Measurements from ENCODE around the gene FBXW10B. TPM values are rescaled to one million over a fixed set of nuclear protein-coding genes. Genes with fewer than 3 reads are reported as not detected.
"Not testable (repeated sequence)": the region's sequence is repeated elsewhere in the genome, so short reads cannot be mapped to it uniquely, and the experiment has no call there.

Gene FBXW10B
- total RNA-seq (2014; rRNA removed; shearing (Covaris generic); ENCODE audit: low replicate concordance), result 0.26 TPM in 1 of 2 replicates, not detected in the other

- not testable (repeated sequence) for H3K27me3 ChIP-seq (ENCODE audit: low read length); DNase-seq; H3K9me3 ChIP-seq (ENCODE audit: low read length); H3K27ac ChIP-seq (ENCODE audit: low read length); H3K4me1 ChIP-seq (ENCODE audit: low read length); H3K79me2 ChIP-seq (ENCODE audit: low read length); H3K9me2 ChIP-seq (replicated peaks; ENCODE audit: insufficient read depth, low read length); H4K20me1 ChIP-seq (ENCODE audit: insufficient read depth, low read depth, low read length); H3K9ac ChIP-seq (ENCODE audit: low read length); H3K4me3 ChIP-seq (ENCODE audit: low read length); H2AFZ ChIP-seq (ENCODE audit: low read length); H3K4me2 ChIP-seq (ENCODE audit: low read depth, low read length, poor library complexity, severe bottlenecking); H3K36me3 ChIP-seq (ENCODE audit: insufficient read depth, low read length)
Measured at GRCh38 chr17:15619331-15620058, at the start of gene FBXW10B. TSS of gene FBXW10B (minus strand) at chr17:15619704. CDS start at chr17:15619512, 192 bp downstream.

- H3K9ac ChIP-seq (ENCODE audit: low read length), result no peak overlapping the region
- no peaks in the 10 kb centered on the region for H3K9me2 ChIP-seq (replicated peaks; ENCODE audit: insufficient read depth, low read length)
- H3K4me3 ChIP-seq (ENCODE audit: low read length), result no peak overlapping the region
- DNase-seq, result no peak
- H2AFZ ChIP-seq (ENCODE audit: low read length), result no peak overlapping the region
- no peak overlapping the region for H3K27ac ChIP-seq (ENCODE audit: low read length)
- no peaks in the 10 kb centered on the region for H3K9me3 ChIP-seq (ENCODE audit: low read length)
- H3K4me1 ChIP-seq (ENCODE audit: low read length), result no peaks in the 10 kb centered on the region
- H3K79me2 ChIP-seq (ENCODE audit: low read length), result no peaks in the 10 kb centered on the region
- H3K27me3 ChIP-seq (ENCODE audit: low read length), result no peaks in the 10 kb centered on the region
- H3K4me2 ChIP-seq (ENCODE audit: low read depth, low read length, poor library complexity, severe bottlenecking), result no peak overlapping the region
- H3K36me3 ChIP-seq (ENCODE audit: insufficient read depth, low read length), result no peaks in the 10 kb centered on the region
- no peaks in the 10 kb centered on the region for H4K20me1 ChIP-seq (ENCODE audit: insufficient read depth, low read depth, low read length)
Measured at GRCh38 chr17:15663691-15664090, 44.2 kb upstream of the FBXW10B start.

- Histone ChIP-seq H4K20me1 (ENCODE audit: insufficient read depth, low read depth, low read length) (no peaks in the 10 kb centered on the region), H3K4me1 (ENCODE audit: low read length) (no peaks in the 10 kb centered on the region), H3K36me3 (ENCODE audit: insufficient read depth, low read length) (no peaks in the 10 kb centered on the region), H3K9me2 (replicated peaks; ENCODE audit: insufficient read depth, low read length) (no peaks in the 10 kb centered on the region), H3K27ac (ENCODE audit: low read length) (no peak overlapping the region), H3K9me3 (ENCODE audit: low read length) (no peaks in the 10 kb centered on the region), H2AFZ (ENCODE audit: low read length) (no peak overlapping the region), H3K79me2 (ENCODE audit: low read length) (no peaks in the 10 kb centered on the region), H3K4me2 (ENCODE audit: low read depth, low read length, poor library complexity, severe bottlenecking) (no peak overlapping the region), H3K4me3 (ENCODE audit: low read length) (no peak overlapping the region), H3K9ac (ENCODE audit: low read length) (no peak overlapping the region), H3K27me3 (ENCODE audit: low read length) (no peaks in the 10 kb centered on the region)
- DNase-seq, result no peak
Measured at GRCh38 chr17:15663176-15663575, 43.7 kb upstream of the FBXW10B start.

- no peak overlapping the region for H3K27ac ChIP-seq (ENCODE audit: low read length)
- no peak overlapping the region for H3K9ac ChIP-seq (ENCODE audit: low read length)
- H2AFZ ChIP-seq (ENCODE audit: low read length), result no peak overlapping the region
- H3K9me3 ChIP-seq (ENCODE audit: low read length), result no peaks in the 10 kb centered on the region
- no peaks in the 10 kb centered on the region for H3K9me2 ChIP-seq (replicated peaks; ENCODE audit: insufficient read depth, low read length)
- no peaks in the 10 kb centered on the region for H3K4me1 ChIP-seq (ENCODE audit: low read length)
- H3K27me3 ChIP-seq (ENCODE audit: low read length), result no peaks in the 10 kb centered on the region
- no peaks in the 10 kb centered on the region for H3K36me3 ChIP-seq (ENCODE audit: insufficient read depth, low read length)
- no peaks in the 10 kb centered on the region for H4K20me1 ChIP-seq (ENCODE audit: insufficient read depth, low read depth, low read length)
- no peak overlapping the region for H3K4me3 ChIP-seq (ENCODE audit: low read length)
- H3K4me2 ChIP-seq (ENCODE audit: low read depth, low read length, poor library complexity, severe bottlenecking), result no peak overlapping the region
- no peaks in the 10 kb centered on the region for H3K79me2 ChIP-seq (ENCODE audit: low read length)
- DNase-seq, result no peak
Measured at GRCh38 chr17:15662681-15663080, 43.2 kb upstream of the FBXW10B start.

- H3K9me2 ChIP-seq (replicated peaks; ENCODE audit: insufficient read depth, low read length), result no peaks in the 10 kb centered on the region
- no peak for DNase-seq
- H3K4me1 ChIP-seq (ENCODE audit: low read length), result no peaks in the 10 kb centered on the region
- no peaks in the 10 kb centered on the region for H4K20me1 ChIP-seq (ENCODE audit: insufficient read depth, low read depth, low read length)
- no peak overlapping the region for H2AFZ ChIP-seq (ENCODE audit: low read length)
- no peaks in the 10 kb centered on the region for H3K36me3 ChIP-seq (ENCODE audit: insufficient read depth, low read length)
- H3K4me3 ChIP-seq (ENCODE audit: low read length), result no peak overlapping the region
- no peak overlapping the region for H3K27ac ChIP-seq (ENCODE audit: low read length)
- no peak overlapping the region for H3K9ac ChIP-seq (ENCODE audit: low read length)
- H3K79me2 ChIP-seq (ENCODE audit: low read length), result no peaks in the 10 kb centered on the region
- no peaks in the 10 kb centered on the region for H3K27me3 ChIP-seq (ENCODE audit: low read length)
- no peaks in the 10 kb centered on the region for H3K9me3 ChIP-seq (ENCODE audit: low read length)
- H3K4me2 ChIP-seq (ENCODE audit: low read depth, low read length, poor library complexity, severe bottlenecking), result no peak overlapping the region
Measured at GRCh38 chr17:15660077-15660476, 40.6 kb upstream of the FBXW10B start.

- H3K4me1 ChIP-seq (ENCODE audit: low read length), result no peaks in the 10 kb centered on the region
- peak; percentile 24 for DNase-seq
- no peak overlapping the region for H3K27ac ChIP-seq (ENCODE audit: low read length)
- H3K4me2 ChIP-seq (ENCODE audit: low read depth, low read length, poor library complexity, severe bottlenecking), result no peak overlapping the region
- no peaks in the 10 kb centered on the region for H3K27me3 ChIP-seq (ENCODE audit: low read length)
- no peak overlapping the region for H3K9ac ChIP-seq (ENCODE audit: low read length)
- H3K9me3 ChIP-seq (ENCODE audit: low read length), result no peaks in the 10 kb centered on the region
- no peak overlapping the region for H3K4me3 ChIP-seq (ENCODE audit: low read length)
- no peak overlapping the region for H2AFZ ChIP-seq (ENCODE audit: low read length)
- H4K20me1 ChIP-seq (ENCODE audit: insufficient read depth, low read depth, low read length), result no peaks in the 10 kb centered on the region
- H3K36me3 ChIP-seq (ENCODE audit: insufficient read depth, low read length), result no peaks in the 10 kb centered on the region
- no peaks in the 10 kb centered on the region for H3K79me2 ChIP-seq (ENCODE audit: low read length)
- H3K9me2 ChIP-seq (replicated peaks; ENCODE audit: insufficient read depth, low read length), result no peaks in the 10 kb centered on the region
Measured at GRCh38 chr17:15659663-15660062, 40.2 kb upstream of the FBXW10B start.

GRCh38 chr17:15659236-15659635 is 39.7 kb upstream of the FBXW10B start:
- no peaks in the 10 kb centered on the region for H3K9me2 ChIP-seq (replicated peaks; ENCODE audit: insufficient read depth, low read length)
- H3K27ac ChIP-seq (ENCODE audit: low read length), result no peak overlapping the region
- no peak for DNase-seq
- no peak overlapping the region for H2AFZ ChIP-seq (ENCODE audit: low read length)
- no peak overlapping the region for H3K4me3 ChIP-seq (ENCODE audit: low read length)
- H3K4me1 ChIP-seq (ENCODE audit: low read length), result no peaks in the 10 kb centered on the region
- H4K20me1 ChIP-seq (ENCODE audit: insufficient read depth, low read depth, low read length), result no peaks in the 10 kb centered on the region
- H3K9ac ChIP-seq (ENCODE audit: low read length), result no peak overlapping the region
- H3K27me3 ChIP-seq (ENCODE audit: low read length), result no peaks in the 10 kb centered on the region
- H3K79me2 ChIP-seq (ENCODE audit: low read length), result no peaks in the 10 kb centered on the region
- no peaks in the 10 kb centered on the region for H3K9me3 ChIP-seq (ENCODE audit: low read length)
- H3K4me2 ChIP-seq (ENCODE audit: low read depth, low read length, poor library complexity, severe bottlenecking), result no peak overlapping the region
- H3K36me3 ChIP-seq (ENCODE audit: insufficient read depth, low read length), result no peaks in the 10 kb centered on the region

GRCh38 chr17:15658296-15658695 is 38.8 kb upstream of the FBXW10B start:
- no peaks in the 10 kb centered on the region for H3K79me2 ChIP-seq (ENCODE audit: low read length)
- H3K9me2 ChIP-seq (replicated peaks; ENCODE audit: insufficient read depth, low read length), result no peaks in the 10 kb centered on the region
- H3K4me3 ChIP-seq (ENCODE audit: low read length), result no peak overlapping the region
- H3K27ac ChIP-seq (ENCODE audit: low read length), result no peak overlapping the region
- H2AFZ ChIP-seq (ENCODE audit: low read length), result no peak overlapping the region
- H3K9ac ChIP-seq (ENCODE audit: low read length), result no peak overlapping the region
- H3K4me1 ChIP-seq (ENCODE audit: low read length), result no peaks in the 10 kb centered on the region
- no peaks in the 10 kb centered on the region for H3K9me3 ChIP-seq (ENCODE audit: low read length)
- no peak overlapping the region for H3K4me2 ChIP-seq (ENCODE audit: low read depth, low read length, poor library complexity, severe bottlenecking)
- H4K20me1 ChIP-seq (ENCODE audit: insufficient read depth, low read depth, low read length), result no peaks in the 10 kb centered on the region
- no peaks in the 10 kb centered on the region for H3K36me3 ChIP-seq (ENCODE audit: insufficient read depth, low read length)
- H3K27me3 ChIP-seq (ENCODE audit: low read length), result no peaks in the 10 kb centered on the region
- DNase-seq, result no peak
